KMS-11 (cell line): ENCODE measurements around the gene TMEM219.

Source experiments
- H2AFZ ChIP-seq: fragments of 200-600 bp; sonication (generic); 2 replicates; pipeline ENCODE4 v1.6.1; 2016; ENCODE audit warnings: antibody characterized with exemption, mixed run types, low read depth
- H3K27ac ChIP-seq: fragments of 200-600 bp; sonication (generic); 2 replicates; pipeline ENCODE4 v1.6.1; 2016; ENCODE audit warnings: mild to moderate bottlenecking, mixed run types
- H3K27me3 ChIP-seq: fragments of 200-600 bp; sonication (generic); 2 replicates; pipeline ENCODE4 v1.6.1; 2017; ENCODE audit warnings: mild to moderate bottlenecking, low read depth, mixed run types, moderate library complexity; ENCODE audit not compliant: insufficient read depth
- H3K36me3 ChIP-seq: fragments of 200-600 bp; sonication (generic); 2 replicates; pipeline ENCODE4 v1.6.1; 2017; ENCODE audit warnings: mild to moderate bottlenecking, mixed run types; ENCODE audit not compliant: insufficient read depth
- H3K4me1 ChIP-seq: fragments of 200-600 bp; sonication (generic); 2 replicates; pipeline ENCODE4 v1.6.1; 2016; ENCODE audit warnings: mild to moderate bottlenecking, low read depth, mixed run types; ENCODE audit not compliant: poor library complexity, severe bottlenecking
- H3K4me2 ChIP-seq: fragments of 200-600 bp; sonication (generic); 2 replicates; pipeline ENCODE4 v1.7.0; 2016; ENCODE audit warnings: mild to moderate bottlenecking, mixed run types
- H3K4me3 ChIP-seq: fragments of 200-600 bp; sonication (generic); IDR thresholded peaks from 2 replicates; pipeline ENCODE4 v1.6.1; 2017; ENCODE audit warnings: low read depth, low read length, mixed read lengths; ENCODE audit not compliant: insufficient read depth
- H3K79me2 ChIP-seq: fragments of 200-600 bp; sonication (generic); 2 replicates; pipeline ENCODE4 v1.6.1; 2016; ENCODE audit warnings: low read depth, mixed run types; ENCODE audit not compliant: insufficient read depth
- H3K9ac ChIP-seq: fragments of 200-600 bp; sonication (generic); 2 replicates; pipeline ENCODE4 v1.6.1; 2016; ENCODE audit warnings: mild to moderate bottlenecking, mixed run types
- H4K20me1 ChIP-seq: fragments of 200-600 bp; sonication (generic); 2 replicates; pipeline ENCODE4 v1.6.1; 2016; ENCODE audit warnings: mild to moderate bottlenecking, mixed run types; ENCODE audit not compliant: insufficient read depth
- CTCF ChIP-seq: fragments of 200-600 bp; sonication (generic); conservative IDR thresholded peaks from 2 replicates; pipeline ENCODE4 v1.6.1; 2017; ENCODE audit warnings: low read depth, mild to moderate bottlenecking, antibody characterized with exemption, low read length, moderate library complexity, mixed read lengths

Gene TMEM219

GRCh38 chr16:29916979-29917378, 44.9 kb upstream of the TMEM219 start:
- H3K27me3 ChIP-seq, result no peaks in the 10 kb centered on the region
- H3K36me3 ChIP-seq, result no peaks in the 10 kb centered on the region
- H3K4me3 ChIP-seq, result no peak overlapping the region
- no peak overlapping the region for H3K9ac ChIP-seq
- no peak overlapping the region for H2AFZ ChIP-seq
- H3K27ac ChIP-seq, result no peak overlapping the region
- no peaks in the 10 kb centered on the region for H3K79me2 ChIP-seq
- H3K4me2 ChIP-seq, result no peak overlapping the region
- H4K20me1 ChIP-seq, result no peaks in the 10 kb centered on the region
- H3K4me1 ChIP-seq, result no peaks in the 10 kb centered on the region
- TF ChIP-seq CTCF, result no peak

- Histone ChIP-seq H2AFZ (no peak overlapping the region), H3K36me3 (no peaks in the 10 kb centered on the region), H3K79me2 (peaks cover 7% of the 10 kb centered on the region; the same call in 1 of the 2 replicates)
Observed at GRCh38 chr16:29920288-29921033, 41.4 kb upstream of the TMEM219 start.

GRCh38 chr16:29921034-29921385, 40.9 kb upstream of the TMEM219 start:
- no peak overlapping the region for H2AFZ ChIP-seq
- no peaks in the 10 kb centered on the region for H3K27me3 ChIP-seq
- TF ChIP-seq CTCF, result no peak
- peaks cover 11% of the 10 kb centered on the region; the same call in 1 of the 2 replicates for H3K79me2 ChIP-seq
- H3K9ac ChIP-seq, result no peak overlapping the region
- no peaks in the 10 kb centered on the region for H3K36me3 ChIP-seq
- H3K27ac ChIP-seq, result no peak overlapping the region
- no peak overlapping the region for H3K4me2 ChIP-seq
- H4K20me1 ChIP-seq, result no peaks in the 10 kb centered on the region
- peaks cover 13% of the 10 kb centered on the region for H3K4me1 ChIP-seq
- H3K4me3 ChIP-seq, result no peak overlapping the region

More at GRCh38 chr16:29920288-29921033, 41.4 kb upstream of the TMEM219 start:
- H3K4me1 ChIP-seq, result peaks cover 13% of the 10 kb centered on the region
- H3K4me3 ChIP-seq, result no peak overlapping the region
- H3K9ac ChIP-seq, result no peak overlapping the region
- no peaks in the 10 kb centered on the region for H4K20me1 ChIP-seq
- TF ChIP-seq CTCF, result no peak
- H3K27me3 ChIP-seq, result no peaks in the 10 kb centered on the region
- H3K4me2 ChIP-seq, result no peak overlapping the region
- H3K27ac ChIP-seq, result no peak overlapping the region

GRCh38 chr16:29922326-29922725, 39.6 kb upstream of the TMEM219 start:
- H3K79me2 ChIP-seq, result peaks cover 11% of the 10 kb centered on the region; the same call in 1 of the 2 replicates
- no peak overlapping the region for H3K4me2 ChIP-seq
- no peaks in the 10 kb centered on the region for H3K27me3 ChIP-seq
- no peak overlapping the region for H3K27ac ChIP-seq
- TF ChIP-seq CTCF, result no peak
- no peak overlapping the region for H3K4me3 ChIP-seq
- H3K9ac ChIP-seq, result no peak overlapping the region; the same call in 1 of the 2 replicates
- H3K4me1 ChIP-seq, result peaks cover 23% of the 10 kb centered on the region
- H2AFZ ChIP-seq, result no peak overlapping the region
- H4K20me1 ChIP-seq, result no peaks in the 10 kb centered on the region
- H3K36me3 ChIP-seq, result no peaks in the 10 kb centered on the region
